ENCODE measurements around the gene NEGR1. TPM values are rescaled to one million over a fixed set of nuclear protein-coding genes. Genes with fewer than 3 reads are reported as not detected.
"Not testable (repeated sequence)": the region's sequence is repeated elsewhere in the genome, so short reads cannot be mapped to it uniquely, and the experiment has no call there.

NEGR1 gene
- total and polyA plus RNA-seq, 7 donors, result 0.69 to 69.2 (median 42.5) TPM

- Histone ChIP-seq H3K36me3 (no peaks in the 10 kb centered on the region), H3K4me1 (no peaks in the 10 kb centered on the region), H3K9me3 (no peaks in the 10 kb centered on the region), H3K27me3 (no peaks in the 10 kb centered on the region), H3K4me3 (no peak overlapping the region), H3K27ac (no peak overlapping the region)
- intact Hi-C loops (cut with DNase I), result no loop called here
- TF ChIP-seq, protein P1, sequence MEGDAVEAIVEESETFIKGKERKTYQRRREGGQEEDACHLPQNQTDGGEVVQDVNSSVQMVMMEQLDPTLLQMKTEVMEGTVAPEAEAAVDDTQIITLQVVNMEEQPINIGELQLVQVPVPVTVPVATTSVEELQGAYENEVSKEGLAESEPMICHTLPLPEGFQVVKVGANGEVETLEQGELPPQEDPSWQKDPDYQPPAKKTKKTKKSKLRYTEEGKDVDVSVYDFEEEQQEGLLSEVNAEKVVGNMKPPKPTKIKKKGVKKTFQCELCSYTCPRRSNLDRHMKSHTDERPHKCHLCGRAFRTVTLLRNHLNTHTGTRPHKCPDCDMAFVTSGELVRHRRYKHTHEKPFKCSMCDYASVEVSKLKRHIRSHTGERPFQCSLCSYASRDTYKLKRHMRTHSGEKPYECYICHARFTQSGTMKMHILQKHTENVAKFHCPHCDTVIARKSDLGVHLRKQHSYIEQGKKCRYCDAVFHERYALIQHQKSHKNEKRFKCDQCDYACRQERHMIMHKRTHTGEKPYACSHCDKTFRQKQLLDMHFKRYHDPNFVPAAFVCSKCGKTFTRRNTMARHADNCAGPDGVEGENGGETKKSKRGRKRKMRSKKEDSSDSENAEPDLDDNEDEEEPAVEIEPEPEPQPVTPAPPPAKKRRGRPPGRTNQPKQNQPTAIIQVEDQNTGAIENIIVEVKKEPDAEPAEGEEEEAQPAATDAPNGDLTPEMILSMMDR (IDR thresholded peaks at IDR 0.05), result no peak
- TF ChIP-seq EP300 (IDR thresholded peaks at IDR 0.05), result no peak
- DNase-seq, result no peak
These were observed 29.2 kb downstream of the NEGR1 start for GRCh38 chr1:72253132-72253531.

GRCh38 chr1:72241397-72241796 lies 40.9 kb downstream of the NEGR1 start:
- DNase-seq, result no peak
- intact Hi-C loops (cut with DNase I), result no loop called here
- H3K27ac ChIP-seq, result no peak overlapping the region
- no peaks in the 10 kb centered on the region for H3K36me3 ChIP-seq
- H3K4me1 ChIP-seq, result no peaks in the 10 kb centered on the region
- WGBS, 2 donors, result 92 to 93% methylated on average over 1 of the region's 1 CpG
- no peak for TF ChIP-seq POLR2AphosphoS5 (IDR thresholded peaks at IDR 0.05)
- TF ChIP-seq, protein P1 (IDR thresholded peaks at IDR 0.05), result no peak
- TF ChIP-seq EP300 (IDR thresholded peaks at IDR 0.05), result no peak
- no peak for TF ChIP-seq POLR2A (IDR thresholded peaks at IDR 0.05)
- H3K9me3 ChIP-seq, result no peaks in the 10 kb centered on the region
- H3K4me3 ChIP-seq, result no peak overlapping the region
- no peaks in the 10 kb centered on the region for H3K27me3 ChIP-seq

GRCh38 chr1:72235931-72236330 lies 46.4 kb downstream of the NEGR1 start:
- H3K36me3 ChIP-seq; H3K4me3 ChIP-seq; H3K27ac ChIP-seq; intact Hi-C loops (cut with DNase I); H3K9me3 ChIP-seq; DNase-seq; H3K27me3 ChIP-seq: not testable (repeated sequence)
- H3K4me1 ChIP-seq, result peaks cover 0 to 17% (median 5%) of the 10 kb centered on the region in 4 donors

DNA sequence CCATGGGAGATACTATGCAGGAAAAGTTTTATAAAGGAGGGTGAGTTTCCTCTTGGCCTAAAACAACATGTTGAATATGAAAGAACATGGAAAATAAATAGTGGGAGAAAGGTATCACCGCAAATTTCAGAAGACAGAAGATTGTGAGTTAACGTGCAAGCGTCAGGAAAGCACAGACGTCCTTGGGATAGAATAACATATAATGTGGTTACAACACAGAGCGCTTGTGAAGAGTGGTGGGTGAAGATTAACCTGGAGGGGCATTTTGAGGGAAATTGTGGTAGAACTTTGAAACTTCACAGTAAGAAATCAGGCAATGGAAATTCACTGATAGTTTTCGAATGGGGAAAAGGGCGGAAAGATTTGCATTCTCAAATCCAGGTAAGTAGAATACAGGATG lies 47.3 kb downstream of the NEGR1 start:
- Histone ChIP-seq H3K36me3 (no peaks in the 10 kb centered on the region), H3K27ac (no peak overlapping the region), H3K4me1 (peaks cover 0 to 25% (median 6%) of the 10 kb centered on the region in 4 donors), H3K4me3 (no peak overlapping the region), H3K9me3 (no peaks in the 10 kb centered on the region), H3K27me3 (no peaks in the 10 kb centered on the region)
- TF ChIP-seq POLR2AphosphoS5 (IDR thresholded peaks at IDR 0.05) (no peak), EP300 (IDR thresholded peaks at IDR 0.05) (no peak), POLR2A (IDR thresholded peaks at IDR 0.05) (no peak)
- TF ChIP-seq, protein P1 (IDR thresholded peaks at IDR 0.05), result no peak
- 70 to 88% methylated on average over 7 of the region's 7 CpGs for WGBS, 2 donors
- DNase-seq, result no peak
- intact Hi-C loops (cut with DNase I), result no loop called here

- no peak for TF ChIP-seq EP300 (IDR thresholded peaks at IDR 0.05)
- peak in 1 of 4 donors; percentile 19 for TF ChIP-seq POLR2AphosphoS5 (IDR thresholded peaks at IDR 0.05)
- Histone ChIP-seq H3K27me3 (no peaks in the 10 kb centered on the region), H3K4me1 (peaks cover 0 to 54% (median 21%) of the 10 kb centered on the region in 4 donors), H3K4me3 (no peak overlapping the region), H3K36me3 (no peaks in the 10 kb centered on the region), H3K9me3 (no peaks in the 10 kb centered on the region), H3K27ac (peak overlapping the region in 2 of 4 donors; percentile 44 to 47)
- 85 to 92% methylated on average over 1 of the region's 1 CpG for WGBS, 2 donors
- intact Hi-C loops (cut with DNase I), result loop anchor here (5.0 kb wide), 1 partner anchor 42 kb away; no protein-coding TSS in a partner anchor
- no peak for DNase-seq
These were observed 51.6 kb downstream of the NEGR1 start for GRCh38 chr1:72230746-72231145.

DNA sequence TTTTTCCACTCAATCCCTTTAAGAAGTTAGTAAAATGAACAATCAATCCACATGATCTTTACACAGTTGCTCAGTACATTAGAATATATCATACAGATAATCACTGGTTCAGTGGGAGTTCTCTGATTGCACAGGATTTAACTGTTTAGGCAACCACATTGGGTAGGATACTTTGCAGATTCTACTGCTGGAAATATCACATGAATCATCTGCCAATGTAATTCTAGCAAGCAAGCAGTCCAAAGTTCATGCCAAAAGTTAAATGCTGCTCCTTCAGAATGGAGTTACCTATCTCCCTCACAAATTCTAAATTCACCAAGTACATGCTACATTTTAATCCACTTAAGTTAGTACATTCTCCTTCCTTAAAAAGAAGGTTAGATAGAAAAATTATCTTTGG lies 52.4 kb downstream of the NEGR1 start:
- no peak overlapping the region for H3K4me3 ChIP-seq
- H3K9me3 ChIP-seq, result no peaks in the 10 kb centered on the region
- no peaks in the 10 kb centered on the region for H3K36me3 ChIP-seq
- H3K4me1 ChIP-seq, result peaks cover 0 to 54% (median 21%) of the 10 kb centered on the region in 4 donors
- no peak for DNase-seq
- H3K27ac ChIP-seq, result peak overlapping the region in 2 of 4 donors; percentile 44 to 47
- TF ChIP-seq POLR2AphosphoS5 (IDR thresholded peaks at IDR 0.05), result no peak
- TF ChIP-seq POLR2A (IDR thresholded peaks at IDR 0.05), result no peak
- TF ChIP-seq EP300 (IDR thresholded peaks at IDR 0.05), result no peak
- TF ChIP-seq, protein P1 (IDR thresholded peaks at IDR 0.05), result no peak
- intact Hi-C loops (cut with DNase I), result loop anchor here (5.0 kb wide), 1 partner anchor 42 kb away; no protein-coding TSS in a partner anchor
- no peaks in the 10 kb centered on the region for H3K27me3 ChIP-seq
